HK-2 (cell line): ENCODE results near the gene EFCAB11.
"Not testable (repeated sequence)": the region's sequence is repeated elsewhere in the genome, so short reads cannot be mapped to it uniquely, and the experiment has no call there.

ENCODE experiments used
- DNase-seq: peaks from one replicate; pipeline ENCODE4 v3.0.0-alpha.2; 2018; ENCODE audit not compliant: unreplicated experiment

Gene EFCAB11

DNA sequence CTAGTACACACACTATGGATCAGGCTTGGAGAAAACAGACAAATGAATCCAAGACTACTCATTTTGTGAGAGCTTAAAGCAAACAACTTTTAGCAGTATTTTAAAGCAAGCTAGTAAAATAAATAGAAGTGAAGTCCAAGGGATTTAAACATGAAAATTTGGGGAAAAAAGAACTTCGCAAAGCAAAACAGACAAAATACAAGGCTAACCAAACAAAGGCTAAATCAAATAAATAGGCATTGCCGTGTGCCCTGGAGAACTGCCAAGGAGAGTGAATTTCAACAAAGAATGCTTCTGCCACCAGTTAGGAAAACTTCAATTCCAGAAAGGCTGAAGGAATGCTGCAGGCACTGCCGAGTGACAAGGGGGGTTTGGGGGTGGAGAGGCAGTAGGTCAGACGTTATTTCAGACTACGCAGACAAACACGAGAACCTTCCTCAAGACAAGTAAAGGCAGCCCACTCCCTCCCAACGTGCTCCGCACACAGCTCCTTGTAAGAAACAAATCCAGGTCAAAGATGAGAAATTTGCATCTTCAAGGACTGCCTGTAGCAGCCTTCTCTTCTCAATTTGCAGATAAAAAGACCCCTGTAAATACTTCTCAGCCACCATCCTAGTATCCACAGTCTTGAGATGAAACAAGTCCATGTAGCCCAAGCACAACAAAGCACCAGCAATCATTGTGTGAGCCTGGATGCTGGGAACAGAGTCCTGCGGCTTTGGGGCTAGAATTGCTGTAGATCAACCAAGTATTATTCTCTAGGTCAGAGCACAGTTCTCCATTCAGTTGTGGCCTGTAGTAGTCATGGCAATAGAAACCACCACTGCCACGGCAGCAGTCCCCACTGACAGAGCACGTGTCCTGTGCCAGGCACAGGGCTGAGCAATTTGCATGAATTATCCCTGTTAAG lies 43.3 kb downstream of the EFCAB11 start:
- DNase-seq, result no peak

DNA sequence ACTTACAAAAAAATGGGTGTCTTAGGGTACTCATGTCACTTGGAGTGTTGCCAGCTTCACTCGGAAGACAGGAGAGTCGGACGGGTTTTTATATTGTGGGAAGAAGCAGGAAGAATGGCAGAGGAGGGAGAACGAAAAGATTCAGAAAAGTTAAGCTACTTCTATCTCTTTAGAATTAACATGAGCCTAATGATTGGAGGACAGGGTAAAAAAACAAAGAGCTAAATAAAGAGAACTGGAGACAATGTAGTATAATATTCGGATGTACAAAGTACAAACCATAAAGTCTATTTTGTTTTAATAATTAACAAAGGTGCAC lies 43.9 kb downstream of the EFCAB11 start:
- no peak for DNase-seq

DNA sequence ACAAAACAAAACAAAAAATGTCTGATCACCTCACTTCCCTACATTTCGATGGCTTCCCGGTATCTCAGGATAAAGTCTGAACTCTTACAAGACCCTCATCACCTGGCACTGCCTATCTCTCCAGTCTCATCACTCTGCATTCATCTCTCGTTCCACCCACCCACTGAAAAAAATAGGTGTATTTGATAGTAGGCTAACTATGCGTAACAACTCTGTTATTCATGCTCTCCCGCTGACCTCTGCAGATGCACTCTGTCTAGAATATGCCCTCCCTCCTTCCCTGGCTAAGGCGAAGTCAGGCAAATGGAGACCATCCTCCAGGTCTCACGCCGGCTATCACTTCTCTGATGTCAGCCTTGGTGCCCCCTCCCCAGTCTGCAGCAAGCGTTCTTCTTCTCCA lies 44.9 kb downstream of the EFCAB11 start:
- no peak for DNase-seq

DNA sequence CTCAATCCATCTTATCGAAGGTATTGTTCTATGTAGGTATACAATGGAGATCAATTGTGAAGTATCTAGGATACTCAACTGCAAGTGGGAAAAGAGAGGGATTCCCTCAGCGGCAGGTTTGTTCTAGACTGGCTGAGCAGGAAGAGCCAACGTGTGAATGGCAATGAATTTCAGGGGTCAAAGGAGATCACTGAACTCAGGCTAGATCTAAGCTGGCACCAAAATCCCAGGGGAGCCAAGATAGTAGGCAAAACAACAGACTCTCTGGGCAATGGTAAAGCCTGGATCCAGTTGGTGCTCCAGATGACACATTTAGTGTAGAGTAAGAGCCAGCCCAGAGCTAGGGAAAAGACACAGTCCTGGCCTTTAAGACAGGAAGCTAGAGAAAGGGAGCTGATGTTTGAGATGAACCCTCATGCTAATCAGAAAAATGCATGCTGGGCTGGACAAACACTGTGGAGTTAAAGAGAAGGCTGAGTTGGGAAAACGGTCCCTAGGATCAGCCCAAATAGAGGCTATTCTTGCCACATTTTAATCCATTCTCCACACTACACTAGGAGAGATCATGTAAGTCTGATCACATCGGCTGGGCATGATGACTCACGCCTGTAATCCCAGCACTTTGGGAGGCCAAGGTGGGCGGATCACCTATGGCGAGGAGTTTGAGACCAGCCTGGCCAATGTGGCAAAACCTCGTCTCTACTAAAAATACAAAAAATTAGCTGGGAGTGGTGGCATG lies 45.6 kb downstream of the EFCAB11 start:
- DNase-seq, result no peak

DNA sequence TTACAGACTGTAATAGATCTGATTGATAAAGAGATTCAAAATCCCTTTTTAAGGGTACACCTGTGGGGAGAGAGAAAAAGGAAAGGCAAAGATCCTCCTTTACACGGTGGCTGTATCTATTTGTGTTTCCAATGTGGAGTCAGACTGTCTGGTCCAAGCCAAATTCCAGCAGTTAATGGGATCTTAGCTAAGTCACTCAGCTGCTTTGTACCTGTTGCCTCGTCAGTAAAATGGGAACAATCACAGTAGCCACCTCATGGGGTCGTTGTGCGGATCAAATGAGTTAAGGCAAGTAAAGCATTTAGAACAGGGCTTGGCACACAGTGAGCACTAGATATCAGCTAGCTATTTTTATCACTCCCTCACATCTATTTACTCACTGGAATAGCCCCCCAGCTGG lies 46.9 kb downstream of the EFCAB11 start:
- no peak for DNase-seq

DNA sequence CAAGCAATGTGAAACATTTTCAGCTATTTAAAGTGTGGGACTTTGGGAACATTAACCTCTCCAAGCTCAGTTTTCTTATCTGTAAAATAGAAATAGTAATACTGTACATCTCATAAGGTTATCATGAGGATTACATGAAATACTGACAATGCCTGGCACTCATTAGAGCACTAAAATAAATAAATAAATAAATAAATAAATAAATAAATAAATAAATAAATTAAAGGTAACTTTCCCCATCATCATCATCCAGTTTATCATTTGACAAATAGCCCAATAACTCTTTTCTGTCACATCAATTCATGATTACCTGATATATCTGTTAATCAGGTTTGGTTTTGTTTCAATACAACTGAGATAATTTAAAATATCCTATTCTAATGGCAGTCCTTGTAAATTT lies 48.5 kb downstream of the EFCAB11 start:
- DNase-seq, result no peak

DNA sequence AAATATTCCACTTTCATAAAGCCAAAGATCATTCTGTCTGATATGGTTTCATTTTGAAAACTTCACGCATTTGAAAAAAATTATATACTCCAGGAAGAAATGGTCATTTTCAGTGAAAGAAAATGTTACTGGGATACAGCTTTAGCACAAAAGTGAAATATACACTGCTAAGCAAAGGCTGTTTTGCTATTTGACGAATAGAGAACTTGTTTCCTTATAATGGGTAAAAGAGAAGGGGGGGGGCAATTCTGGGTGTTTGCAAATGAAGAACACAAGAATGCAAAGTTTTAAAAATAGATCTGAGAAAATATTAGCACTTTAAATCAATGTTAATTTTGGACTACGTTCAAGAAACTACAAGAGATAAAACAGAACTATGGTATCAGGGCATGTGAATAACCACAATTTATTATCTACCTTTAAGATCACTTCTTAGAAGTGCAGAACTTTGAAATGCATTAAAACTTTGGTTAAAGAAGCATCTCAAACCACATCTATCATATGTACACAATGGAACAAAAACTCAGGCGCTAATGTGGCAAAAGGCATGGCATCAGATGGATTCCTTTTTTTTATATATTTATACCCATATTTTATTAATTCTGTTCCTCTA lies 51.1 kb downstream of the EFCAB11 start:
- DNase-seq, result no peak

DNA sequence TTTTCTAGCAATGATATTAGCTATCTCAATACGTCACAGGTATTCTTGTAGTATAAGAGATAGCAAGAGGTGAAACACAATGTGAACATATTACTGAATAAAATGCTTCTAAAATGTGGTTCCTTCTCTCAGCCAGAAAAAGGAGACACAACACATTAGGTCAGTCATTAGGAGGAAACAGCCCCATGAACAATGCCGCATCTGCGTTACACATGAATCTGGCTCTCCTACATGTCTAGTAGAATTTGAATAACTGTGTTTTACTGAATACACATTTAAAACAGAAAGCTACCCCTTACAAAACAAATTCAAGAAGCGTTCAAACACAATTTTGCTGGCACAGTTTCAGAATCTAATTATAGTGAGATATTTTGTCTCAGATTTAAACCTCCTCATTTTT lies 51.6 kb downstream of the EFCAB11 start:
- DNase-seq, result no peak

DNA sequence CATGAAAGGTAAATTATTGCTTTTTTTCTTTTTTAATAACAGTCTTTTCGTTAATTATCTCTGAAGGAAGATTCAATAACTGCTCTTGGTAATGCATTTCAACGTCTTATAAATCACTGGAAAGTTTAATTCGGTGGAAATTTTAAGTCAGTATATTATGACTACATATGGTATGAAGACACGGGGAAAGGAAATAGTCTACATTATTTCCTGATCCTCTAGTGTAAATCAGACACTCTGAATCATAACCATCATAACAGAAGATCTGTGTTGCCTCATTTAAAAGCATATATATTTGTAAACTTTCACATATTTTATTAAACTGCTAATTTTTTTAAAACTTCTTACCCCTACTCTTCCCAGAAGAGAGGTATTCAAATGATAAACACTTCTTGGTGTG lies 53.7 kb downstream of the EFCAB11 start:
- no peak for DNase-seq

DNA sequence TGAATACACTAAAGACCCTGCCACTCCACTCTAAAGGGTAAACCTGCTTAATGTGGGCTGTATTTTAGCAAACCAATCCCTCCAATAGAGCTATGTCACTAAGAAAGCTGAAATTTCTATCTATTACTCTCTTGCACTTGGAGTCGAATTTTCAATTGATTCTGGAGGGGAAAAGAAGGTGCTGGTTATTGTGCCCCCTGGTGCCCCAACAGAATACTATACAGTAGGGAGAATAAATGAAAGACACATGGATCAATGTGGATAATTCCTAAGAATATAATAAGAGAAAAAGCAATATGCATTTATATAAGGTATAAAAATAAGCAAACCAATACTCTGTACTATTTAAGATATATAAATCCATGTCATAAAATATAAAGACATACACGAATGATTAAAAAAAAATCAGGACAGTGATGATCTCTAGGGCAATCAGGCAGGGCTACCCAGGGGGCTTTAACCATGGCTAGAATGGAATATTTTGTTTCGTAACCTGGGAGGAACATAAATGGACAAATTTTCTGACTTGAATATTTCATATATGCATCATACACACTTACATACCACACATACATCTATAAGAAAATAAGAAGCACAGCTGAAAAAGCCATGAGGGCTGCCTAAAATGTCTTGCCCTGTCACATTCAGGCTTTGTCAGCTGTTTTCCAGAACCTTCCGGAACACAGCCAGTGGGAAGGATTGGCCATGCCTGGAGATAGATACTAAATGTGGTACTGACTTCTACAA lies 54.4 kb downstream of the EFCAB11 start:
- no peak for DNase-seq

DNA sequence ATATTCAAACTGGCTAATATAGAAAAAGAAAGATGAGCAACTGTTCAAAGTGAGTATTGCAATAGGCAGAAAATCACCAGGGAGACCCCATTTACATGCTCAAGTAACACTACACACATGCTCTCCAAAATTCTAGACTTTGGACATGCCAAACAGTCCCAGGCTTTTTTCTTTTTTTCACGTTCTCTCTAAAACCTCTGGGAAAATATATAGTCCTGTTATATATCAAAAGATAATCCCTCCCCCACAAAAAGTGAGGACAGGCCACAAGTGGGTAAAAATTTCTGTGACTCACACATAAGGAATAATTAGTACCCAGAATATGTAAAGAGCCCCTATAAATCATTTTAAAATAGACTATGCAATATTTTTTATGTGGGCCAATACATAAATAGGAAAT lies 55.2 kb downstream of the EFCAB11 start:
- DNase-seq, result no peak

DNA sequence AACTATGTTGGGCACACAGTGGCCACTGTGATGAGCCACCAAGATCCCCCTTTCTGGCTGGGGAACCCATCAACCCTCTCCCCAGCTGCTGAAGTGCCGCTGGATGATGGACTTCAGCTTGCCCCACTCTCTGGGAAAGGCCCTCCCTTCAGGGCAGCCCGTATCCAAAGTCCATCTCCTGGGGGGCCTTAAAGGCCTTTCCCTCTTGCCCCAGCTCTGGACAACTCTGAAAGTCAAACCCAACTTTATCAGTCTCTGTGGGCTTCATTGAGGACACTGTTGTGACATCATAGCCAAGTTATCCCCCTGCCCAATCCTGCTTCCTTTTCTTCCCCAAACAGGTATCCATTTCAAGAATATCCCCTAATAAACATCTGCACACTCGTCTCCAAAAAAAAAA lies 61.1 kb downstream of the EFCAB11 start:
- DNase-seq, result not testable (repeated sequence)

DNA sequence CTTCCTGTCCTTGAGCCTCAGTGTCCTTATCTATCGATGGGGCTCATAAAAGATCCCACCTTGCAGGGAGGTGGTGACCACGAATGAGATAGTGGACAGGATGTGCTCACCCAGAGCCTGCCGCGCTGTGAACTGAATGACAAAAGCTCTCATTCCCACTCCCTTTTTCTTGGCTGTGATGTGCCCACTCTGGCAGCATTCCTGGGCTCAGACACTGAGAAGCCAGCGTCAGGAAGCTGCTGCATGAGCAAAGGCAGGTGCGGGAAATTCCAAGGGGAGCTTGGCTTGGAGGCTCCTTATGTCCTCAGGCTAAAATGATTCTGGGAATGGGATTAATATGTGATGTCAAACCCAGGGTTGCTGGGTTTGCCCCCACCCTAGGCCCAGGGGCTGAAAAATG lies 61.6 kb downstream of the EFCAB11 start:
- DNase-seq, result no peak

DNA sequence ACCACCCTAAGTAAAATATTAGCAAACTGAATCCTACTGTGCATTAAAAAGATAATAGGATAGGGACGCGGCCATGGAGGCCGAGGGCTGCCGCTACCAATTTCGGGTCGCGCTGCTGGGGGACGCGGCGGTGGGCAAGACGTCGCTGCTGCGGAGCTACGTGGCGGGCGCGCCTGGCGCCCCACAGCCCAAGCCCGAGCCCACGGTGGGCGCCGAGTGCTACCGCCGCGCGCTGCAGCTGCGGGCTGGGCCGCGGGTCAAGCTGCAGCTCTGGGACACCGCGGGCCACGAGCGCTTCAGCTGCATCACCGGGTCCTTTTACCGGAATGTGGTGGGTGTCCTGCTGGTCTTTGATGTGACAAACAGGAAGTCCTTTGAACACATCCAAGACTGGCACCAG lies 62.8 kb downstream of the EFCAB11 start:
- not testable (repeated sequence) for DNase-seq

DNA sequence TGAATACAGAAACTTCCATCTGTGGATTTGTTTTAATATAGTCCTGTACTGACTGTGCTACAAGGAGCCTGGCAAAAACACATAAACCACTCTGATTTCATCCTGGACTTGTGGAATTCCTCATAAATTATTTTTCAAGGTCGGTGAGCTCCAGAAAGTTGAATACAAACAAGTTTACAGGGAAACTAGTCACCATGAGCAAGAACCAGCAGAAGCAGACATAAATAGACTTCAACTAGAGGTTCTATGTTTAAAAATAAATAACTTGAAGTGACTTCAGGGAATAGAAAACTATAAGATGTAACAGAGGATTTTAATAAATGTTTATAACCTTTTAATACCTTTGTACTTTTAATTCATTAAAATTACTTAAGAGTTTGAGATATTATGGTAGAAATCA lies 63.5 kb downstream of the EFCAB11 start:
- DNase-seq, result no peak

DNA sequence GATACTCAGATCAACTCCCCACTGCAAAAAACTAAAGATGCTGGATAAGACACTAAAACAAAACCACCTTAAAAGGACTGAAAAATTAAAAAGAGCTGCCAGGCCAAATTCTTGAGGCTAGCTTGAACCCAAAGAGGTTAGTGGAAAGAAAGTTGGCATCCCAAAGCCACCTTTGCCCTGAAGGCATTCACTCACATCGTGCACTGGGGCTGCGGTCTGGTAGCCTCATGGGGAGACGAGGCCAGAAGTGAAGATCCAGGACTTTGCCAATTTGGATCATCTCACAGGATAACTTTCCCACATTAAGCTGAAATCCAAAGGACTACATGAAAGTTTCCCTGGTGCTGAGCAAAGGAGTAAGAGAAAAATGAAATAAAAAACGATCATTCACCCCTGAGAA lies 63.9 kb downstream of the EFCAB11 start:
- DNase-seq, result no peak

DNA sequence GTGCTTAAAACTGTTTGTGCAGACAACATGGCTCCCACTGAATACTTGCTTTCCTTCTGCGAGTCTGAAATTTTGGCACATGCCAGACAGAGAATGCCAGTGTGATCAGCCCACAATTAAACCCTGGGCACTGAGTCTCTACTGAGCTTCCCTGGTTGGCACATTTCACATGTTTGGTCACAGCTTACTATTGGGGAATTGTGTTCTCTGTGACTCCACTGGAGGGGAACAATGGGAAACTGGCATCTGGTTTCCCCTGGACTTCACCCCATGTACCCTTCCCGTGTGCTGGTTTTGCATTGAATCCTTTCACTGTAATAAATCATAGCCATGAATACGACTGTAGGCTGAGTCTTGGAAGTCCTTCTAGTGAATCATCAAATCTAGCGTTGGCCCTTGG lies 64.9 kb downstream of the EFCAB11 start:
- DNase-seq, result no peak

DNA sequence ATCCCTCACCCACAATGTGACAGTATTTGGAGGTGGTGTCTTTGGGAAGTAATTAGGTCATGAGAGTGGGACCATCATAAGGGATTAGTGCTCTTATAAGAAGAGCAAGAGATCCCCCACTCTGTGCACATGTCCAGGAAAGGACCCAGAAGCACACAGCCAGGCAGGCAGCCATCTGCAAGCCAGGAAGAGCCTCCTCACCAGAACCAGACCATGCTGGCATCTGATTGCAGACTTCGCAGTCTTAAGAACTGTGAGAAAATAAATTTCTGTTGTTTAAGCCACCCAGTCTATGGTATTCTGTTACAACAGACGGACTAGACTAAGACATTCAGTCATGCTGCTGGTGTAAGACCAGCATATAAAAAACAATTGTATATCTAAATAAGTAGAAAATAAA lies 69.8 kb downstream of the EFCAB11 start:
- DNase-seq, result no peak

DNA sequence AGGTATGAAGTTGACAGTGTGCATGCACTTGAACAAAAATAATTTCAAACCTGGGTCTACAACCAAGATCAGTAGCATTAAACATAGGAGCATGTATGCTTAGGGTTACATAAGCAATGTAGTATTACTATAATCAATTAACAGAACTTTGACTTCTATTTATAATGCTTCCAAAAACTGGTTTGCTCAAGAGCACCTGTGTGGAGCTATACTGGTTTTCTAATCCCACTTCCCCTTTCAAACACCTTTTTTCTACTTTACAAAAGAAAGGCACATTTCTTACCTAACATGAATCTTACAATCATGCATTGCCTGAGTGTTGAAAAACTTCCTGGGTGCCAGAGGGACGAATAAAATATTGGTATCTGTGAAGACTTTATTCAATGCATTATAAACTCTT lies 72.7 kb downstream of the EFCAB11 start:
- DNase-seq, result no peak

DNA sequence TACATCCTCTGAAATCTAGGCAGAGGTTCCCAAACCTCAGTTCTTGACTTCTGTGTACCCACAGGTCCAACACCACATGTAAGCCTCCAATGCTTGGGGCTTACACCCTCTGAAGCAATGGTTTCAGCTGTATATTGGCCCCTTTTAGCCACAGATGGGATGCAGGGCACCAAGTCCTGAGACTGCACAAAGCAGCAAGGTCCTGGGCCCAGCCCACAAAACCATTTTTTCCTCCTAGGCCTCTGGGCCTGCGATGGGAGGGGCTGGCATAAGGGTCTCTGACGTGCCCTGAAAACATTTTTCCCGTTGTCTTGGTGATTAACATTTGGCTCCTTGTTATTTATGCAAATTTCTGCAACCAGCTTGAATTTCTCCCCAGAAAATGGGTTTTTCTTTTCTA lies 80.4 kb downstream of the EFCAB11 start:
- DNase-seq, result not testable (repeated sequence)

DNA sequence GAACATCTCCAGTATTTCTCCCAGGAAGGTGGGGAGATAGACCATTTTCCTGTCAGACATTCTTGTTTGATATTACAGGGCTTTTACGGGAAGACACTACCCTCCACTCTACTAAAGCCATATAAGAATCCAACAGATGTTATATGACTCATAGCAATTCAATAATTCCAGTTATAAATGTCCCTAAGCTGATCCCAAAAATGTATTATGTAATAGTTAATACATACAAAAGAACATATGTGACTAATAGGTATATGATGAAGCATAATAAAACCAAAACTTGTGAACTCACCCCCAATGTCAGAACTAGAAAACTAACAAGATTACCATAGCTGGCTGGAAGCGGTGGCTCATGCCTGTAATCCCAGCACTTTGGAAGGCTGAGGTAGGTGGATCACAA lies 84.2 kb downstream of the EFCAB11 start:
- no peak for DNase-seq

DNA sequence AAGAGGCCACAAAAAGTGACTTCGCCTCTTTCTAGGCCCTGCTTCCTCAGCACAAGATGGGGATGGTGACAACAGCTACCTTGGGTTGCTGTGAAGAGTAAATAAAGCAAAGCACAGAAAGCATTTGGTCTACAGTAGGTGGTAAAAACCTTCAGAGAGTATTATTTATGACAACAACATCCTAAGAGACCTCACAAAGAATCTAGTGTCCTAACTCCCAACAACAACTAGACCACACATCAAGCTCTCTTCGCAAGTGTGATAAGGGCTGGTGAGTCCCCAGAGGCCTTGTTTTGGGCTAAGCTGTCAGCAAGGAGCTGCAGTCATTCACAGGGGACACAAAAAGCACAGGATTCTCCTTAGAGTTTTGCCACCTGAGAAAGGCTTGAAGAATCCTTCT lies 84.9 kb downstream of the EFCAB11 start:
- no peak for DNase-seq
